HL-60 (cell line): Measurements from ENCODE around the gene OR6A2.

ENCODE experiments used
- GABPA ChIP-seq: IDR thresholded peaks from 2 replicates; pipeline ENCODE4 v1.6.1; 2012; ENCODE audit warnings: low read depth
- TF ChIP-seq, protein P1 (sequence below): IDR thresholded peaks from one replicate; pipeline ENCODE4 v1.5.1; 2011; ENCODE audit warnings: low read length, control low read depth, inconsistent platforms; ENCODE audit not compliant: insufficient read depth
- TF ChIP-seq, protein P2 (sequence below): IDR thresholded peaks from 2 replicates; pipeline ENCODE4 v1.6.1; 2012; ENCODE audit warnings: low read depth; ENCODE audit not compliant: insufficient replicate concordance

DNA sequence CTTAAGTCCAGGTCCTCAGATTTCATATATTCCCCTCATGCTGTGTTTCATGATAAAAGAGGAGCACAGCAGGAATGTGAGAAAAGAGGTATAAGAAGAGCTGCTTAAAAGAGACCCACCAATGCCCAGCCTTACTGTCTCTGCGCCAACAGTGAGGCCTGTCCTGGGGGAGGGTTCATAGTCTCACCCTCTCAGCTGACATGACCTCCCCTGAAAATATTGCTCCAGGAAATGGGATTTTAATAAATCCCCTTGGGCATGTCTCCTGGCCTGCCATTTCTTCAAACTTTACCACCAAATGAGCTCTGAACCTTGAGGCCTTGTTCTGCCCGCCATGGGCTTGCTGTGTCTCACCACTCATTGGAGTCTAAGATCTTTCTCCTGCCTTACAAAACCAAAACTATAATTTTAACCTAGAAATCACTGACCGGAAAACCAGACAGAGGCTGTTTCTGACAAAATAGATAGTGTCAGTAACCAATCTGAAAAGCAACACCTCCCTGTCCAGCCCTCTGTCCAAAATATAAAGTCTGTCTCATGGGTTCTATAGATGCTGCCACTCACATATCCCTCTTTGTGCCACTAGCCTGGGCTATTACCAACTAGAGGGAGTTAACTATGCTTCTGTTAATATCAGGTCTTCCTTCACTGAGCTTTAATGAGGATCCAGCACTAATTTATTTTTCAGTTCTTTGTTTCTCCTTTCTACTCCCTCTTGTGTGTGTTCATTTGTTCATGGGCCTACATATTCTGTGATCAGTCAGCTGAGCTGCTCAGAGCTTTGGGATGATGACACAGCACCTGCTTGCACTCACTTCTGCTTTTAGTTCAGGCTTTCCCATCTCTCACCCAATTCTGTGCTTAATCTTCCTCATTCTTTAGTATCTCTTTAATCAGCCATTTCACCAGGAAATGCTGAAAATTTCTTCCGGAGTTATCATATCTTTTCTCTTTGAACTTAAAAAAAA is 27.3 kb downstream of the OR6A2 start, which contains the start of gene OR2AG2:
- TF ChIP-seq GABPA, result no peak
- TF ChIP-seq, protein P1, sequence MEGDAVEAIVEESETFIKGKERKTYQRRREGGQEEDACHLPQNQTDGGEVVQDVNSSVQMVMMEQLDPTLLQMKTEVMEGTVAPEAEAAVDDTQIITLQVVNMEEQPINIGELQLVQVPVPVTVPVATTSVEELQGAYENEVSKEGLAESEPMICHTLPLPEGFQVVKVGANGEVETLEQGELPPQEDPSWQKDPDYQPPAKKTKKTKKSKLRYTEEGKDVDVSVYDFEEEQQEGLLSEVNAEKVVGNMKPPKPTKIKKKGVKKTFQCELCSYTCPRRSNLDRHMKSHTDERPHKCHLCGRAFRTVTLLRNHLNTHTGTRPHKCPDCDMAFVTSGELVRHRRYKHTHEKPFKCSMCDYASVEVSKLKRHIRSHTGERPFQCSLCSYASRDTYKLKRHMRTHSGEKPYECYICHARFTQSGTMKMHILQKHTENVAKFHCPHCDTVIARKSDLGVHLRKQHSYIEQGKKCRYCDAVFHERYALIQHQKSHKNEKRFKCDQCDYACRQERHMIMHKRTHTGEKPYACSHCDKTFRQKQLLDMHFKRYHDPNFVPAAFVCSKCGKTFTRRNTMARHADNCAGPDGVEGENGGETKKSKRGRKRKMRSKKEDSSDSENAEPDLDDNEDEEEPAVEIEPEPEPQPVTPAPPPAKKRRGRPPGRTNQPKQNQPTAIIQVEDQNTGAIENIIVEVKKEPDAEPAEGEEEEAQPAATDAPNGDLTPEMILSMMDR, result no peak
- TF ChIP-seq, protein P2, sequence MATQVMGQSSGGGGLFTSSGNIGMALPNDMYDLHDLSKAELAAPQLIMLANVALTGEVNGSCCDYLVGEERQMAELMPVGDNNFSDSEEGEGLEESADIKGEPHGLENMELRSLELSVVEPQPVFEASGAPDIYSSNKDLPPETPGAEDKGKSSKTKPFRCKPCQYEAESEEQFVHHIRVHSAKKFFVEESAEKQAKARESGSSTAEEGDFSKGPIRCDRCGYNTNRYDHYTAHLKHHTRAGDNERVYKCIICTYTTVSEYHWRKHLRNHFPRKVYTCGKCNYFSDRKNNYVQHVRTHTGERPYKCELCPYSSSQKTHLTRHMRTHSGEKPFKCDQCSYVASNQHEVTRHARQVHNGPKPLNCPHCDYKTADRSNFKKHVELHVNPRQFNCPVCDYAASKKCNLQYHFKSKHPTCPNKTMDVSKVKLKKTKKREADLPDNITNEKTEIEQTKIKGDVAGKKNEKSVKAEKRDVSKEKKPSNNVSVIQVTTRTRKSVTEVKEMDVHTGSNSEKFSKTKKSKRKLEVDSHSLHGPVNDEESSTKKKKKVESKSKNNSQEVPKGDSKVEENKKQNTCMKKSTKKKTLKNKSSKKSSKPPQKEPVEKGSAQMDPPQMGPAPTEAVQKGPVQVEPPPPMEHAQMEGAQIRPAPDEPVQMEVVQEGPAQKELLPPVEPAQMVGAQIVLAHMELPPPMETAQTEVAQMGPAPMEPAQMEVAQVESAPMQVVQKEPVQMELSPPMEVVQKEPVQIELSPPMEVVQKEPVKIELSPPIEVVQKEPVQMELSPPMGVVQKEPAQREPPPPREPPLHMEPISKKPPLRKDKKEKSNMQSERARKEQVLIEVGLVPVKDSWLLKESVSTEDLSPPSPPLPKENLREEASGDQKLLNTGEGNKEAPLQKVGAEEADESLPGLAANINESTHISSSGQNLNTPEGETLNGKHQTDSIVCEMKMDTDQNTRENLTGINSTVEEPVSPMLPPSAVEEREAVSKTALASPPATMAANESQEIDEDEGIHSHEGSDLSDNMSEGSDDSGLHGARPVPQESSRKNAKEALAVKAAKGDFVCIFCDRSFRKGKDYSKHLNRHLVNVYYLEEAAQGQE, result no peak
